IMR-90 (cell line): ENCODE results near the gene ATP2B2. TPM values are rescaled to one million over a fixed set of nuclear protein-coding genes. Genes with fewer than 3 reads are reported as not detected.

Experiments used
- ATAC-seq: fragments of 200-7000 bp; cut with Tn5 transposase; 2 replicates; pipeline ENCODE4 v1.9.1; 2020; ENCODE audit warnings: low read depth, mild to moderate bottlenecking, moderate library complexity
- BruUV-seq: library from RNA; stranded (reverse); fragments of 400-500 nt; replicated peaks from 2 replicates; lab custom pipeline; 2021; lab: Mats Ljungman, UMichigan
- CTCF ChIA-PET: fragments of 300-600 bp; formaldehyde crosslinking; extraction: SDS; loops from one replicate; lab custom pipeline; 2021; ENCODE audit warnings: antibody characterized with exemption; lab: Yijun Ruan, JAX
- POLR2A ChIA-PET: fragments of 300-600 bp; sonication (Branson Sonifier 250); formaldehyde crosslinking; loops from one replicate; lab custom pipeline; 2022; ENCODE audit warnings: antibody characterized with exemption; ENCODE audit not compliant: unreplicated experiment; lab: Charles Lee
- DNase-seq: peaks from one replicate; pipeline ENCODE4 v3.0.0; 2013
- H2AFZ ChIP-seq: replicated peaks from 2 replicates; pipeline ENCODE3; 2013; ENCODE audit warnings: low read length, mild to moderate bottlenecking; ENCODE audit not compliant: poor library complexity
- H2AK5ac ChIP-seq: 2 replicates; pipeline ENCODE4 v1.6.1; 2013; ENCODE audit warnings: low read depth, low read length, inconsistent platforms
- H2AK9ac ChIP-seq: replicated peaks from 2 replicates; pipeline ENCODE3; 2013; ENCODE audit warnings: mild to moderate bottlenecking, low read depth, low read length, moderate library complexity; ENCODE audit not compliant: poor library complexity
- H2BK120ac ChIP-seq: 2 replicates; pipeline ENCODE4 v1.6.1; 2013; ENCODE audit warnings: low read depth, low read length, inconsistent platforms
- H2BK15ac ChIP-seq: 3 replicates; pipeline ENCODE4 v1.6.1; 2013; ENCODE audit warnings: low read depth, low read length, inconsistent platforms
- H2BK20ac ChIP-seq: 2 replicates; pipeline ENCODE4 v1.6.1; 2013; ENCODE audit warnings: low read depth, mild to moderate bottlenecking, inconsistent platforms, low read length, moderate library complexity
- H2BK5ac ChIP-seq: 2 replicates; pipeline ENCODE4 v1.6.1; 2013; ENCODE audit warnings: mild to moderate bottlenecking, low read depth, low read length, inconsistent platforms; ENCODE audit not compliant: poor library complexity, severe bottlenecking
- H3K14ac ChIP-seq: replicated peaks from 2 replicates; pipeline ENCODE4 v1.6.1; 2013; ENCODE audit warnings: low read depth, low read length, inconsistent platforms
- H3K18ac ChIP-seq: 2 replicates; pipeline ENCODE4 v1.6.1; 2013; ENCODE audit warnings: low read depth, low read length, control low read depth
- H3K23ac ChIP-seq: 2 replicates; pipeline ENCODE4 v1.6.1; 2013; ENCODE audit warnings: low read depth, low read length, inconsistent platforms
- H3K27ac ChIP-seq: 2 replicates; pipeline ENCODE4 v1.5.1; 2013; ENCODE audit warnings: mild to moderate bottlenecking, control low read depth, low read length; ENCODE audit not compliant: insufficient read depth
- H3K27me3 ChIP-seq: 2 replicates; pipeline ENCODE4 v1.6.1; 2013; ENCODE audit warnings: low read length; ENCODE audit not compliant: control insufficient read depth, insufficient read depth
- H3K36me3 ChIP-seq: 2 replicates; pipeline ENCODE4 v1.6.1; 2013; ENCODE audit warnings: low read length, mixed read lengths; ENCODE audit not compliant: control insufficient read depth, insufficient read depth
- H3K4ac ChIP-seq: 2 replicates; pipeline ENCODE4 v1.6.1; 2013; ENCODE audit warnings: low read depth, low read length, inconsistent platforms
- H3K4me1 ChIP-seq: 2 replicates; pipeline ENCODE4 v1.6.1; 2013; ENCODE audit warnings: low read length, mixed read lengths; ENCODE audit not compliant: control insufficient read depth, insufficient read depth
- H3K4me2 ChIP-seq: 2 replicates; pipeline ENCODE4 v1.6.1; 2013; ENCODE audit warnings: low read depth, mild to moderate bottlenecking, control low read depth, low read length, moderate library complexity
- H3K4me3 ChIP-seq: 2 replicates; pipeline ENCODE4 v1.5.1; 2013; ENCODE audit warnings: low read depth, mild to moderate bottlenecking, control low read depth, low read length, moderate library complexity; ENCODE audit not compliant: insufficient read depth
- H3K56ac ChIP-seq: 2 replicates; pipeline ENCODE4 v1.6.1; 2013; ENCODE audit warnings: low read length, inconsistent platforms; ENCODE audit not compliant: insufficient read depth; ENCODE audit errors: extremely low read depth
- H3K79me1 ChIP-seq, 2 experiments: 2 replicates each; pipeline ENCODE4 v1.6.1; 2013; ENCODE audit warnings: low read length in 2 of 2, inconsistent platforms in 1 of 2, low read depth in 1 of 2
- H3K9ac ChIP-seq: 2 replicates; pipeline ENCODE4 v1.6.1; 2013; ENCODE audit warnings: low read depth, low read length, control low read depth
- H3K9me1 ChIP-seq: 2 replicates; pipeline ENCODE4 v1.6.1; 2013; ENCODE audit warnings: low read length, inconsistent platforms; ENCODE audit not compliant: insufficient read depth
- H3K9me3 ChIP-seq: 2 replicates; pipeline ENCODE4 v1.6.1; 2013; ENCODE audit warnings: low read length; ENCODE audit not compliant: control insufficient read depth, insufficient read depth
- H4K20me1 ChIP-seq: 2 replicates; pipeline ENCODE4 v1.6.1; 2013; ENCODE audit warnings: low read length, inconsistent platforms; ENCODE audit not compliant: insufficient read depth
- H4K5ac ChIP-seq: 2 replicates; pipeline ENCODE4 v1.6.1; 2013; ENCODE audit warnings: mild to moderate bottlenecking, low read depth, low read length, control low read depth
- H4K8ac ChIP-seq, 2 experiments: 2 replicates each; pipeline ENCODE4 v1.6.1; 2013; ENCODE audit warnings: low read depth in 2 of 2, low read length in 2 of 2, control low read depth in 1 of 2, inconsistent platforms in 1 of 2
- H4K91ac ChIP-seq: 2 replicates; pipeline ENCODE4 v1.6.1; 2013; ENCODE audit warnings: low read depth, low read length, inconsistent platforms; ENCODE audit not compliant: insufficient read depth
- BHLHE40 ChIP-seq: fragments of 150-350 bp; IDR thresholded peaks from 2 replicates; pipeline ENCODE4 v1.6.1; 2016; ENCODE audit warnings: mild to moderate bottlenecking, low read depth, low read length
- CEBPB ChIP-seq: IDR thresholded peaks from 2 replicates; pipeline ENCODE4 v1.6.1; 2012; ENCODE audit warnings: low read depth, low read length, improper control_type of control experiment
- CTCF ChIP-seq: conservative IDR thresholded peaks from 2 replicates; pipeline ENCODE4 v1.5.1; 2012; ENCODE audit warnings: mild to moderate bottlenecking, low read depth, low read length, improper control_type of control experiment
- MXI1 ChIP-seq: IDR thresholded peaks from 2 replicates; pipeline ENCODE4 v1.6.1; 2012; ENCODE audit warnings: low read depth, mild to moderate bottlenecking, low read length, moderate library complexity, borderline replicate concordance
- NFE2L2 ChIP-seq: fragments of 150-350 bp; IDR thresholded peaks from 2 replicates; pipeline ENCODE4 v1.6.1; 2016; ENCODE audit warnings: low read depth, mild to moderate bottlenecking, low read length
- POLR2A ChIP-seq: IDR thresholded peaks from 2 replicates; pipeline ENCODE4 v1.6.1; 2012; ENCODE audit warnings: mild to moderate bottlenecking, low read depth, low read length
- RAD21 ChIP-seq: IDR thresholded peaks from 2 replicates; pipeline ENCODE4 v1.6.1; 2012; ENCODE audit warnings: low read length, improper control_type of control experiment
- SMC3 ChIP-seq: fragments of 150-350 bp; IDR thresholded peaks from 2 replicates; pipeline ENCODE4 v1.6.1; 2016; ENCODE audit warnings: low read depth, mild to moderate bottlenecking, antibody characterized with exemption, low read length, moderate library complexity
- WGBS, 2 experiments: methylation state at CpG; one replicate each; pipeline versions ENCODE4 v1.1.5 to v1.1.7; 2013; ENCODE audit warnings: missing lambda C conversion rate in 2 of 2; ENCODE audit not compliant: insufficient read length in 1 of 2; ENCODE audit errors: extremely low coverage in 2 of 2; 5-methylcytosine and 5-hydroxymethylcytosine counted together
- dilution Hi-C: fragments of 300-500 bp; cut with HindIII; formaldehyde crosslinking; loops from one replicate; pipeline ENCODE4 v1.14.3; 2018; ENCODE audit warnings: low sequenced_read_pairs; ENCODE audit not compliant: unreplicated experiment
- in situ Hi-C: fragments of 300-500 bp; cut with MboI; formaldehyde crosslinking; loops from 3 replicates; pipeline ENCODE4 v1.14.3; 2019; ENCODE audit warnings: low sequenced_read_pairs, inconsistent platforms, mixed read lengths
- intact Hi-C: fragments of 100-400 bp; cut with micrococcal nuclease; formaldehyde crosslinking; loops from 2 replicates; pipeline ENCODE4 v1.10.0; 2022
- polyA plus RNA-seq, 3 experiments: library from polyadenylated mRNA; depleted of rRNA; stranded (reverse); fragments of >200 nt; gene quantifications; 2 replicates each; pipeline ENCODE4 v1.2.3, GENCODE V29; 2012; ENCODE audit warnings: low replicate concordance in 1 of 3
- total RNA-seq: library from RNA; depleted of rRNA; stranded (reverse); fragments of >200 nt; gene quantifications from 2 replicates; pipeline ENCODE4 v1.2.3, GENCODE V29; 2012

The ATP2B2 gene
- total and polyA plus RNA-seq, 2 of the 4 experiments (the other 2 are of a cell fraction): under 0.01 to 0.02 TPM

- no peak overlapping the region for H4K91ac ChIP-seq
- no peak overlapping the region for H2AK5ac ChIP-seq
- no peak overlapping the region for H3K4me2 ChIP-seq
- peaks cover 4% of the 10 kb centered on the region for H3K4me1 ChIP-seq
- no peaks in the 10 kb centered on the region for H3K79me1 ChIP-seq
- DNase-seq (no peak), ATAC-seq (no peak)
- no peak overlapping the region for H3K18ac ChIP-seq
- intact Hi-C loops (no loop called here), dilution Hi-C loops (no loop called here), in situ Hi-C loops (no loop called here)
- H3K9me3 ChIP-seq: no peaks in the 10 kb centered on the region
- no peak overlapping the region for H4K8ac ChIP-seq
- H3K27me3 ChIP-seq: peaks cover 35% of the 10 kb centered on the region
- no peak overlapping the region for H2BK5ac ChIP-seq
- WGBS, 2 experiments: 71% methylated on average over 14 of the region's 18 CpGs; no CpG with 5 or more reads in 1 of the 2 experiments
- CTCF ChIA-PET: no interaction called here
- TF ChIP-seq NFE2L2 (no peak), MXI1 (no peak), CEBPB (no peak), BHLHE40 (no peak), SMC3 (no peak), RAD21 (no peak), CTCF (no peak), POLR2A (no peak)
- H3K36me3 ChIP-seq: no peaks in the 10 kb centered on the region
- H2BK15ac ChIP-seq: no peak overlapping the region
- BruUV-seq: no TSS peak
- POLR2A ChIA-PET: no interaction called here
- no peak overlapping the region for H3K14ac ChIP-seq
- H3K4me3 ChIP-seq: no peak overlapping the region
- no peak overlapping the region for H3K4ac ChIP-seq
- H2AK9ac ChIP-seq: no peak overlapping the region
- no peak overlapping the region for H3K56ac ChIP-seq
- H4K5ac ChIP-seq: no peak overlapping the region
- no peak overlapping the region for H2BK120ac ChIP-seq
- no peak overlapping the region for H3K27ac ChIP-seq
- H3K9me1 ChIP-seq: peaks cover 2% of the 10 kb centered on the region; the same call in 1 of the 2 replicates
- H2AFZ ChIP-seq: no peak overlapping the region
- H4K20me1 ChIP-seq: no peaks in the 10 kb centered on the region
- no peak overlapping the region for H2BK20ac ChIP-seq
- no peak overlapping the region for H3K9ac ChIP-seq
- H3K23ac ChIP-seq: no peak overlapping the region
Observed at GRCh38 chr3:10449436-10449835, 56.0 kb downstream of the ATP2B2 start.
